Measurements from ENCODE around the gene GFER. TPM values are rescaled to one million over a fixed set of nuclear protein-coding genes. Genes with fewer than 3 reads are reported as not detected.
A peak's percentile ranks its signal among the peaks of the same experiment; 100 is the strongest.

GFER gene
- total and polyA plus RNA-seq, 10 of the 15 experiments (the other 5 are each of a cell fraction or from before 2014, with no cell fraction given): 2.4 to 57.7 (median 31.3) TPM

DNA sequence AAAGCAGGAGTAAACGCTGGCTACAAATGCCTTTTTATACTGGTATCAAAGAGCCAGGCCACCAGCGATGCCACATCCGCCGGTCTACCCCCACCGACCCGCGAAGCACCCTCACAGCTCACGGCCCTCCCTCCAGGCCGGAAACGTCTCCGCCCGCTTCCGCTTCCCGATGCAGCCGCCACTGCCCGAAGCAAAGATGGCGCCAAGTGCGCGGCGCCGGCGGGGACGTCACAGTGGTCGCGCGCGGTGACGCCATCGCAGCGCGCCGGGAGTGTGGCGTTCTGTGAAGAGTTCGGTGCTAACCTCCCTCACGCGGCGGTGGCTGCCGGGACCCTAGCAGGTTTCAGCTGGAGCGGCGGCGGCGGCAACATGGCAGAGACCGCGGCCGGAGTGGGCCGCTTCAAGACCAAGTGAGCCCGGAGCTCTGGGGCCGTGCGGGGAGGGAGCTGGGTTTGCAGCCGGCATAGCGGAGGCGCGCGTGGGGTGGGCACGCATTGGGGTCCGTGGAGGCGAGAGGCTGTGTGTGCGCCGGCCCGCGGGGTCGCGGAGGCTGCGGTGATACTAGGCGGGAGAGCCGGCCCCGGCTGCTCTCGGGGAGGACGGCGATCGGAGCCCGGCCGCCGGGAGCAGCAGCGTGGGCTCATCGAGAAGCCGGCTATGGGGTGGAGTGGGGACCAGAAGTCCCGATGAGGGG lies 12.1 kb upstream of the GFER start, which contains the start of gene TBL3 (continued):
- TF ChIP-seq, protein P1, sequence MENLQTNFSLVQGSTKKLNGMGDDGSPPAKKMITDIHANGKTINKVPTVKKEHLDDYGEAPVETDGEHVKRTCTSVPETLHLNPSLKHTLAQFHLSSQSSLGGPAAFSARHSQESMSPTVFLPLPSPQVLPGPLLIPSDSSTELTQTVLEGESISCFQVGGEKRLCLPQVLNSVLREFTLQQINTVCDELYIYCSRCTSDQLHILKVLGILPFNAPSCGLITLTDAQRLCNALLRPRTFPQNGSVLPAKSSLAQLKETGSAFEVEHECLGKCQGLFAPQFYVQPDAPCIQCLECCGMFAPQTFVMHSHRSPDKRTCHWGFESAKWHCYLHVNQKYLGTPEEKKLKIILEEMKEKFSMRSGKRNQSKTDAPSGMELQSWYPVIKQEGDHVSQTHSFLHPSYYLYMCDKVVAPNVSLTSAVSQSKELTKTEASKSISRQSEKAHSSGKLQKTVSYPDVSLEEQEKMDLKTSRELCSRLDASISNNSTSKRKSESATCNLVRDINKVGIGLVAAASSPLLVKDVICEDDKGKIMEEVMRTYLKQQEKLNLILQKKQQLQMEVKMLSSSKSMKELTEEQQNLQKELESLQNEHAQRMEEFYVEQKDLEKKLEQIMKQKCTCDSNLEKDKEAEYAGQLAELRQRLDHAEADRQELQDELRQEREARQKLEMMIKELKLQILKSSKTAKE (IDR thresholded peaks at IDR 0.05; ENCODE audit: low read depth, poor library complexity, severe bottlenecking): no peak
- peak; percentile 98 for TF ChIP-seq STAT1 (conservative IDR thresholded peaks at IDR 0.05)
- peak; percentile 65; the same call in 1 of the 2 replicates for TF ChIP-seq TCF12 (IDR thresholded peaks at IDR 0.05; ENCODE audit: low read depth, low read length)
- TF ChIP-seq, protein P2, sequence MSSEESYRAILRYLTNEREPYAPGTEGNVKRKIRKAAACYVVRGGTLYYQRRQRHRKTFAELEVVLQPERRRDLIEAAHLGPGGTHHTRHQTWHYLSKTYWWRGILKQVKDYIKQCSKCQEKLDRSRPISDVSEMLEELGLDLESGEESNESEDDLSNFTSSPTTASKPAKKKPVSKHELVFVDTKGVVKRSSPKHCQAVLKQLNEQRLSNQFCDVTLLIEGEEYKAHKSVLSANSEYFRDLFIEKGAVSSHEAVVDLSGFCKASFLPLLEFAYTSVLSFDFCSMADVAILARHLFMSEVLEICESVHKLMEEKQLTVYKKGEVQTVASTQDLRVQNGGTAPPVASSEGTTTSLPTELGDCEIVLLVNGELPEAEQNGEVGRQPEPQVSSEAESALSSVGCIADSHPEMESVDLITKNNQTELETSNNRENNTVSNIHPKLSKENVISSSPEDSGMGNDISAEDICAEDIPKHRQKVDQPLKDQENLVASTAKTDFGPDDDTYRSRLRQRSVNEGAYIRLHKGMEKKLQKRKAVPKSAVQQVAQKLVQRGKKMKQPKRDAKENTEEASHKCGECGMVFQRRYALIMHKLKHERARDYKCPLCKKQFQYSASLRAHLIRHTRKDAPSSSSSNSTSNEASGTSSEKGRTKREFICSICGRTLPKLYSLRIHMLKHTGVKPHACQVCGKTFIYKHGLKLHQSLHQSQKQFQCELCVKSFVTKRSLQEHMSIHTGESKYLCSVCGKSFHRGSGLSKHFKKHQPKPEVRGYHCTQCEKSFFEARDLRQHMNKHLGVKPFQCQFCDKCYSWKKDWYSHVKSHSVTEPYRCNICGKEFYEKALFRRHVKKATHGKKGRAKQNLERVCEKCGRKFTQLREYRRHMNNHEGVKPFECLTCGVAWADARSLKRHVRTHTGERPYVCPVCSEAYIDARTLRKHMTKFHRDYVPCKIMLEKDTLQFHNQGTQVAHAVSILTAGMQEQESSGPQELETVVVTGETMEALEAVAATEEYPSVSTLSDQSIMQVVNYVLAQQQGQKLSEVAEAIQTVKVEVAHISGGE (CRISPR knock-in tag; IDR thresholded peaks at IDR 0.05): peak; percentile 29; the same call in 1 of the 2 replicates
- TF ChIP-seq, protein P3, sequence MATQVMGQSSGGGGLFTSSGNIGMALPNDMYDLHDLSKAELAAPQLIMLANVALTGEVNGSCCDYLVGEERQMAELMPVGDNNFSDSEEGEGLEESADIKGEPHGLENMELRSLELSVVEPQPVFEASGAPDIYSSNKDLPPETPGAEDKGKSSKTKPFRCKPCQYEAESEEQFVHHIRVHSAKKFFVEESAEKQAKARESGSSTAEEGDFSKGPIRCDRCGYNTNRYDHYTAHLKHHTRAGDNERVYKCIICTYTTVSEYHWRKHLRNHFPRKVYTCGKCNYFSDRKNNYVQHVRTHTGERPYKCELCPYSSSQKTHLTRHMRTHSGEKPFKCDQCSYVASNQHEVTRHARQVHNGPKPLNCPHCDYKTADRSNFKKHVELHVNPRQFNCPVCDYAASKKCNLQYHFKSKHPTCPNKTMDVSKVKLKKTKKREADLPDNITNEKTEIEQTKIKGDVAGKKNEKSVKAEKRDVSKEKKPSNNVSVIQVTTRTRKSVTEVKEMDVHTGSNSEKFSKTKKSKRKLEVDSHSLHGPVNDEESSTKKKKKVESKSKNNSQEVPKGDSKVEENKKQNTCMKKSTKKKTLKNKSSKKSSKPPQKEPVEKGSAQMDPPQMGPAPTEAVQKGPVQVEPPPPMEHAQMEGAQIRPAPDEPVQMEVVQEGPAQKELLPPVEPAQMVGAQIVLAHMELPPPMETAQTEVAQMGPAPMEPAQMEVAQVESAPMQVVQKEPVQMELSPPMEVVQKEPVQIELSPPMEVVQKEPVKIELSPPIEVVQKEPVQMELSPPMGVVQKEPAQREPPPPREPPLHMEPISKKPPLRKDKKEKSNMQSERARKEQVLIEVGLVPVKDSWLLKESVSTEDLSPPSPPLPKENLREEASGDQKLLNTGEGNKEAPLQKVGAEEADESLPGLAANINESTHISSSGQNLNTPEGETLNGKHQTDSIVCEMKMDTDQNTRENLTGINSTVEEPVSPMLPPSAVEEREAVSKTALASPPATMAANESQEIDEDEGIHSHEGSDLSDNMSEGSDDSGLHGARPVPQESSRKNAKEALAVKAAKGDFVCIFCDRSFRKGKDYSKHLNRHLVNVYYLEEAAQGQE (IDR thresholded peaks at IDR 0.05; ENCODE audit: low read depth, low read length): no peak
- peak; percentile 95 for TF ChIP-seq GABPA (IDR thresholded peaks at IDR 0.05; ENCODE audit: low read depth)
